ENCODE data around the gene PGM2.
"Not testable (repeated sequence)": the region's sequence is repeated elsewhere in the genome, so short reads cannot be mapped to it uniquely, and the experiment has no call there.

The PGM2 gene

GRCh38 chr4:37818752-37819151 is 7.7 kb upstream of the PGM2 start:
- DNase-seq (ENCODE audit: low read depth in 2 of 2): no peak

DNA sequence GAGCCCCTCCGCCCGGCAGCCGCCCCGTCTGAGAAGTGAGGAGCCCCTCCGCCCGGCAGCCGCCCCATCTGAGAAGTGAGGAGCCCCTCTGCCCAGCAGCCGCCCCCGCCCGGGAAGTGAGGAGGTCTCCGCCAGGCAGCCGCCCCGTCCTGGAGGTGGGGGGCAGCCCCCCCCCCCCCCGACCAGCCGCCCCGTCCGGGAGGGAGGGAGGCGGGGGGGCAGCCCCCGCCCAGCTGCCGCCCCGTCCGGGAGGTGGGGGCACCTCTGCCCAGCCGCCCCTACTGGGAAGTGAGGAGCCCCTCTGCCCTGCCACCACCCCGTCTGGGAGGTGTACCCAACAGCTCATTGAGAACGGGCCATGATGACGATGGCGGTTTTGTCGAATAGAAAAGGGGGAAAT is 6.0 kb upstream of the PGM2 start:
- not testable (repeated sequence) for DNase-seq (ENCODE audit: low read depth in 2 of 2)

- DNase-seq (ENCODE audit: low read depth in 2 of 2): no peak
Observed at GRCh38 chr4:37821953-37822605, 4.4 kb upstream of the PGM2 start.

DNA sequence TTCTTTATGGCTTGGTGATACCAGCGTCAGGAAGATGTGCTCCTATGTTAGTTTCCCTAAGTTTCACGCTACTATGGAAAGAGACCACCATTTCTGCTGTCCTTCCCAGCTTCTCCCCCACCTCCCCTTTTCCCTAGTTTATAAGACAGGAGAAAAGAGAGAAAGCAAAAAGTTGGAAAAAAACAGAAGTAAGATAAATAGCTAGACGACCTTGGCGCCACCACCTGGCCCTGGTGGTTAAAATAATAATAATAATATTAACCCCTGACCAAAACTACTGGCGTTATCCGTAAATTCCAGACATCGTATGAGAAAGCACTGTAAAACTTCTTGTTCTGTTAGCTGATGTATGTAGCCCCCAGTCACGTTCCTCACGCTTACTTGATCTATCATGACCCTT is 985 bp upstream of the PGM2 start:
- not testable (repeated sequence) for DNase-seq (ENCODE audit: low read depth in 2 of 2)

GRCh38 chr4:37825968-37826294 is 555 bp upstream of the PGM2 start:
- no peak for DNase-seq (ENCODE audit: low read depth in 2 of 2)

DNA sequence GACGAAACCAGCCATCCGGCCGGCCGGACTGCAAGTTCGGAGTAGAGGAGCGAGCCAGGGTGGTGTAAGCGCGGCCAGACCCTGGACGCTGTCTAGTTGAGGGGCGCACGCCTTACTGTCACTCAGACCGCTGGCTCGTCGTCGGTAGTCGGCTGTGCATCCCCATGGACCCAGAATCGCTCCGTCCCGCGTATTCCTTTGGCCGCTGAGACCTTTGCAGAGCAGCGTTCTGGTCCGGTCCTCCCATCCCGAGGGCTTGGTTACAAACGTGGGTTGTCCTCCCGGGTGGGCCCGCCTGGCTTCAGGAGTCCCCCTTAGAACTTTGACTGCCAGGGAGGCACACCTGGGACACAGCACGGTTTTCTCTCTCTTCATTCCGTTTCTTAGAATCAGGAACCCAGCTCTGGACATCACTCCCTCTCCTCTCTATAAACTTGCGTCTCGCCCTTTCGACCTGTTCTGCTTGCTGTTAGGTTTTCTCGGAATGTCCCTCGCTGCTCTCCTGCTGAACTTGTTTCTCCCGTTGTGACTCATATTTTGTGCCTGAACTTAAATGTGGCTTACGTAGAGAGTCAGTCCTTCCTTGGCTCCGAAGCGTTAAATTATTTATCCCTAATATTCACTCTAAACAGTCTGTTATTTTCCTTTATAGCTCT is 672 bp downstream of the PGM2 start:
- no peak for DNase-seq (ENCODE audit: low read depth in 2 of 2)

DNA sequence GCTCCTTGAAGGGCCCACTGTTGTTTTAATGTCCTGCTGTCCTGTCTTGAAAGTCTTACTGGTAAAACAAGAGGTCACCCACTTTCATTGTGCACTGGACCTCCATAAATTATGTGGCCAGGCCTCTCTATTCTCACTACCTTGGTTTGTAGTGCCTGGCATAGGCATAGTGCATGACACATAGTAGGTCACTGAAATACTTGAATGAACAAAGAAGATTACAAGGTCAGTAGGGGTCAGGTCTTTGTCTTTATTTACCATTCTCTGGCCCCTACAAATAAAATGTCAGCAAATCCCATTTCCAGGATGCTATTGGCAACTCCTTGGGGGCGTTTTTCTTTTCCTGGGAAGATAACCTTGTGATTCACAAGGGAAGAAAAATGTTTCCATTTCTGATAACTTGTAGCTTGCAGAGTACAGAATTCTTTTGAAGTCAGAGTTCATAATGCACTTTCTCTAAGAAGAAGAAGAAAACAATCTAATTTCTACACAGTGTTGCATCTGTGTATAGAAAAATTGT is 1.4 kb downstream of the PGM2 start:
- DNase-seq (ENCODE audit: low read depth in 2 of 2): no peak

- DNase-seq (ENCODE audit: low read depth in 2 of 2): no peak
Observed at GRCh38 chr4:37828843-37829242, 2.4 kb downstream of the PGM2 start.

DNA sequence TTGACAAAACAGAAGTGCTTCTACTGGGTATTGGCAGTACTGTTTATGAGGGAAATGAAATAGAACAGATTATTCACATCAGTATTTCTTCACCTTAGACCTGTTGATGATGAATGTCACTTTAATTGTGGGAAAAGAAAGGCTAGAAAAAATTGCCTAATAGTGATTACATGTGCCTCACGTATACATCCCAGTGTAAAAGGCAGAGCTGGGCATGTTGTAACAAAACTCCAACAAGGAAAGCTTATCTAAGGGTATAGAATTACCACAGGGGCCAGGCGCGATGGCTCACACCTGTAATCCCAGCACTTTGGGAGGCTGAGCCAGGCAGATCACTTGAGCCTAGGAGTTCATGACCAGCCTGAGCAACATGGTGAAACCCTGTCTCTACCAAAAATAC is 4.2 kb downstream of the PGM2 start:
- no peak for DNase-seq (ENCODE audit: low read depth in 2 of 2)

DNA sequence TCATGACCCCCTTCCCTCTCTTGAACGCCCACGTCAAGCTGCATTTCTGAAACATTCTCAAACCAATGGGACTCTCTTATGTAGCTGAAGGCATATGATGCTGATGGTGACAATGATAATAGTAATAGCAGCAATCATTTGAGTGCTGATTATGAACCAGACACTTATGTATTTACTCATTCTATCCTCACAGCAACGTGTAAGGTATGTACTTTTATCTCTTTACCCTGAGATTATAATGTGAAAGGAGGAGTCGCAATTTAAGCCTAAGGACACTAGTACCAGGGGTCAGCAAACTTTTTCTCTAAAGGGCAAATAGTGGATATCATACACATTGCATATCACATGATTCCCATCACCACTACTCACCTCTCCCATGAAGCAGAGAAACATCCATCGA is 8.5 kb downstream of the PGM2 start:
- DNase-seq (ENCODE audit: low read depth in 2 of 2): no peak

DNA sequence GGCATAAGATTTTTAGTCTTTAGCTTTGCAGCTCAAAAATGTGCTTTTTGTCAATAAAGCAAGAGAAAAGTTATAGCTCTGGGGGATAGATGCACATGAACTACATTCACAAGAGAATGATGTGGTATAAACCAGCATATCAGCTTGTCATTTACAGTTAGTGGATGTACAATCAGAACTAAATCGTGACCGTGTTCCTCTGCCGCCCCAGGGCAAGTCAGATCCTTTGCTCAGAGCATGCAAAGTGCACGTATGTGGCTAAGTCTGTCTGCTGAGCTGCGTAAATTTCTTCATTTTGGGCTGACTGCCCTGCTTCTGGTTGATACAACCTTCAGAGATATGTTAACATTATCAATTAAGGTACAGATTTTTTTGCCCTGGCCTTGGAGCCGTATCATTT is 9.3 kb downstream of the PGM2 start:
- DNase-seq (ENCODE audit: low read depth in 2 of 2): no peak

- no peak for DNase-seq (ENCODE audit: low read depth in 2 of 2)
Observed at GRCh38 chr4:37836274-37836673, 9.8 kb downstream of the PGM2 start.

- DNase-seq (ENCODE audit: low read depth in 2 of 2): no peak
Observed at GRCh38 chr4:37836838-37837440, 10.5 kb downstream of the PGM2 start.

- no peak for DNase-seq (ENCODE audit: low read depth in 2 of 2)
Observed at GRCh38 chr4:37837446-37837845, 11.0 kb downstream of the PGM2 start.

GRCh38 chr4:37839426-37839825 is 12.9 kb downstream of the PGM2 start:
- no peak for DNase-seq (ENCODE audit: low read depth in 2 of 2)

DNA sequence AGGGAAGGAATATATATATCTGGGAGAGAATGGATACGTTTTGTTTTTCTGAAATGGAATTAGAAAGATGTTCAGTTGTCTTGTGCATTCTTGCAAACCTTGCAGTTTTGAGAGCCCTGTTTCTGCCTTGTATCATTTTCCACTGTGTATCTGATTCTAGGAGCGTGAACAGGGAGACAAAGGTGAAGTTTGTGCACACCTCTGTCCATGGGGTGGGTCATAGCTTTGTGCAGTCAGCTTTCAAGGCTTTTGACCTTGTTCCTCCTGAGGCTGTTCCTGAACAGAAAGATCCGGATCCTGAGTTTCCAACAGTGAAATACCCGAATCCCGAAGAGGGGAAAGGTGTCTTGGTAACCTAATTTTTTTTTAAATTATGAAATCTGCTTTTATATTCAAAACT is 17.7 kb downstream of the PGM2 start:
- DNase-seq (ENCODE audit: low read depth in 2 of 2): no peak

GRCh38 chr4:37845201-37845600 is 18.7 kb downstream of the PGM2 start:
- no peak for DNase-seq (ENCODE audit: low read depth in 2 of 2)

- DNase-seq (ENCODE audit: low read depth in 2 of 2): no peak
Observed at GRCh38 chr4:37847311-37847884, 20.9 kb downstream of the PGM2 start.

DNA sequence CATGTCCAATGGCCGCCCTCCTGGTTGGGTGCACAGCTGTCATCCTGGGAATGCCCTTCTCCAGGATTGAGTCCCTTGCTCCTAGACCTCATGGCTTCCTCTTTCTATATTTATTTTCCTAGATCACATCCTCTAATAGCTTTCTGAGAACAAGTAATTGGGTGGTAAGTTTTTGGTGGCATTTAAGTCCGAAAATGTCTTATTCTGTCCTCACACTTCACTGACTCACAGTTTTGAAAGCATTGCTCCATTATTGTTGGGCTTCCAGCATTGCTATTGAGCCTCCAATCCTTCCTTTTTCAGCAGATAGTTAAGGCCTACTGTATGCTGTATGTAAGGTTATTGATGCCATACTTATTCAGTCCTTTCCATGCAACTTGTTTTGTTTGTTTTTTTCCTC is 25.9 kb downstream of the PGM2 start:
- DNase-seq (ENCODE audit: low read depth in 2 of 2): no peak

- no peak for DNase-seq (ENCODE audit: low read depth in 2 of 2)
Observed at GRCh38 chr4:37858112-37858511, 31.6 kb downstream of the PGM2 start.

DNA sequence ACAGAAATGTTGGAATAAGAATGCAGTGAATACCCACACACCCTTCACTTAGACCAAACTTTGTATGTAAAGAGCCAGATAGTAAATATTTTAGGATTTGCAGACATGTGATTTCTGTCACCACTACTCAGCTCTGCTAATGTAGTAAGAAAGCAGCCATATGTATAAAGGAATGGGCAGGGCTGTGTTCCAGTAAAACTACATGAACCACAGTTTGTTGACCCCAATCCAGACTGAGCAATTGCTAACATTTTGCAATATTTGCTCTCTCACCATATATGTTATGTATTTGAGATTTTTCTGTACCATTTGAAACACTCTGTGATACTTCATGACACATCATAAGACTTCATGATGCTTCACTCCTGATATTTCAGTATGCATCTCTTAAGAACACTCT is 32.4 kb downstream of the PGM2 start:
- DNase-seq (ENCODE audit: low read depth in 2 of 2): no peak

GRCh38 chr4:37860266-37860665 is 33.8 kb downstream of the PGM2 start:
- no peak for DNase-seq (ENCODE audit: low read depth in 2 of 2)

- DNase-seq (ENCODE audit: low read depth in 2 of 2): no peak
Observed at GRCh38 chr4:37862961-37863360, 36.5 kb downstream of the PGM2 start.

Measured in stimulated activated CD4-positive, alpha-beta T cell treated with anti-CD3 and anti-CD28 coated beads, Interleukin-12 subunit alpha, Interleukin-12 subunit beta, amount 100 ng/mL, for 24 hours (primary cell).